Adrenal gland (tissue), 5 donors: ENCODE data around the gene IKZF2.

Experiments
- POLR2A ChIP-seq, 2 donors: fragments of 450-650 bp; IDR thresholded peaks; one replicate each; pipeline ENCODE4 v1.6.1; 2017; ENCODE audit warnings: antibody characterized with exemption in 2 of 2, mild to moderate bottlenecking in 2 of 2, moderate library complexity in 1 of 2
- TF ChIP-seq, protein P1 (sequence below), 6 experiments: fragments of 450-650 bp in 4 of 6; fragments of 200-600 bp in 2 of 6; sonication (generic) in 1 of 6; IDR thresholded peaks; 1 replicate in 5 of 6; 2 replicates in 1 of 6; pipeline versions ENCODE4 v1.5.1 to v1.8.0; 2016 to 2021; ENCODE audit warnings: antibody characterized with exemption in 6 of 6, mild to moderate bottlenecking in 2 of 6, moderate library complexity in 1 of 6
- donor health status: DM: no; HTN: no; CAD: no.

DNA sequence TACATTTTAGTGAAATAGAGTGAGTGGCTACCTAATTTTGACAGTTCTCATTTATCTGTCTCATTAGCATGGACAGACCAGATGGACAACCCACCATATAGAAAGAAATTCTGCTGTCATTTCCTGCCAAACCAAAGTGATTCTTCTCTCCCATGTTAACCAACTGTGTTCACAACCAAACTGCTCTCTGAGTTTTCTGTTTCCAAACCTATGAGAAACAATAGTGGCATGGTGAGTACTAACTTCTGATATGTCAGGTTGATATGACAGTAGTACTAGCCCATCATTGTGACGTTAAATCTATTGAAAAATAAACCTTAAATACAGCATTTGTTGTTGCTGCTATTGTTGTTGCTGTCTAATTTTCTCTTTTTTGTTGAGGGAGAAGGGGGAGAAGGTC lies 72.7 kb downstream of the IKZF2 start:
- TF ChIP-seq, protein P1, sequence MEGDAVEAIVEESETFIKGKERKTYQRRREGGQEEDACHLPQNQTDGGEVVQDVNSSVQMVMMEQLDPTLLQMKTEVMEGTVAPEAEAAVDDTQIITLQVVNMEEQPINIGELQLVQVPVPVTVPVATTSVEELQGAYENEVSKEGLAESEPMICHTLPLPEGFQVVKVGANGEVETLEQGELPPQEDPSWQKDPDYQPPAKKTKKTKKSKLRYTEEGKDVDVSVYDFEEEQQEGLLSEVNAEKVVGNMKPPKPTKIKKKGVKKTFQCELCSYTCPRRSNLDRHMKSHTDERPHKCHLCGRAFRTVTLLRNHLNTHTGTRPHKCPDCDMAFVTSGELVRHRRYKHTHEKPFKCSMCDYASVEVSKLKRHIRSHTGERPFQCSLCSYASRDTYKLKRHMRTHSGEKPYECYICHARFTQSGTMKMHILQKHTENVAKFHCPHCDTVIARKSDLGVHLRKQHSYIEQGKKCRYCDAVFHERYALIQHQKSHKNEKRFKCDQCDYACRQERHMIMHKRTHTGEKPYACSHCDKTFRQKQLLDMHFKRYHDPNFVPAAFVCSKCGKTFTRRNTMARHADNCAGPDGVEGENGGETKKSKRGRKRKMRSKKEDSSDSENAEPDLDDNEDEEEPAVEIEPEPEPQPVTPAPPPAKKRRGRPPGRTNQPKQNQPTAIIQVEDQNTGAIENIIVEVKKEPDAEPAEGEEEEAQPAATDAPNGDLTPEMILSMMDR (IDR thresholded peaks at IDR 0.05) = no peak
- TF ChIP-seq POLR2A (IDR thresholded peaks at IDR 0.05) = no peak
